Measurements from ENCODE around the gene TNFRSF1A. TPM values are rescaled to one million over a fixed set of nuclear protein-coding genes. Genes with fewer than 3 reads are reported as not detected.

TNFRSF1A gene
- total and polyA plus RNA-seq, 2 of the 13 experiments (the other 11 are each of a cell fraction or from before 2014, with no cell fraction given) = 41.5 to 61.2 TPM

GRCh38 chr12:6313326-6313940, 28.4 kb downstream of the TNFRSF1A start:
- BruUV-seq (replicated peaks) = no TSS peak
- no peaks in the 10 kb centered on the region for H3K9me3 ChIP-seq (ENCODE audit: low read length)
- TF ChIP-seq THRA (CRISPR knock-in tag; IDR thresholded peaks at IDR 0.05; ENCODE audit: borderline replicate concordance) = no peak
- TF ChIP-seq ZNF496 (CRISPR knock-in tag; IDR thresholded peaks at IDR 0.05; ENCODE audit: insufficient replicate concordance) = no peak
- no peak for TF ChIP-seq ZNF780A (CRISPR knock-in tag; IDR thresholded peaks at IDR 0.05)
- no peak for TF ChIP-seq GABPB1 (CRISPR knock-in tag; IDR thresholded peaks at IDR 0.05)
- TF ChIP-seq MXD4 (CRISPR knock-in tag; IDR thresholded peaks at IDR 0.05) = no peak
- no peak for TF ChIP-seq ARID3A (IDR thresholded peaks at IDR 0.05; ENCODE audit: low read depth, low read length)
- TF ChIP-seq BRF2 (CRISPR knock-in tag; IDR thresholded peaks at IDR 0.05) = no peak
- H3K4me2 ChIP-seq (ENCODE audit: low read depth, low read length) = no peak overlapping the region
- DNase-seq (ENCODE audit: low spot score) = no peak
- POLR2A ChIA-PET = interaction anchor here (0.7 to 2.5 kb wide), 3 partner anchors 19 to 138 kb away, joined by 3 to 8 read pairs (median 6); partner anchors contain the start of gene TAPBPL
- H4K20me1 ChIP-seq (ENCODE audit: insufficient read depth, low read length) = no peaks in the 10 kb centered on the region
- 97% methylated on average over 9 of the region's 14 CpGs for WGBS (ENCODE audit: low lambda C conversion rate)
- intact Hi-C loops (cut with micrococcal nuclease; ENCODE audit: unreplicated experiment) (no loop called here), in situ Hi-C loops (cut with HindIII; ENCODE audit: extremely low pct_ligation_motif_present, low pct_unique_long_range_greater_than_20kb) (no loop called here)
- peaks cover 44% of the 10 kb centered on the region for H3K4me1 ChIP-seq (ENCODE audit: insufficient read depth, low read length)
- ATAC-seq = no peak
- H3K79me2 ChIP-seq (ENCODE audit: insufficient read depth, low read length) = no peaks in the 10 kb centered on the region
- FAIRE-seq = no peak
- CTCF ChIA-PET (ENCODE audit: low intra/inter-chr PET ratio, low total read pairs) = no interaction called here
- H2AFZ ChIP-seq (ENCODE audit: low read length) = no peak overlapping the region
- H3K27ac ChIP-seq (ENCODE audit: extremely low read length, insufficient read depth, low read length) = no peak overlapping the region
- H3K4me3 ChIP-seq (replicated peaks in 1 of 3; ENCODE audit: insufficient read depth in 1 of 3, low read depth in 2 of 3, low read length in 3 of 3) = no peak overlapping the region
- H3K9ac ChIP-seq (ENCODE audit: insufficient read depth, low read depth, low read length) = no peak overlapping the region
- H3K36me3 ChIP-seq (replicated peaks in 1 of 2; ENCODE audit: control insufficient read depth in 1 of 2, insufficient read depth in 2 of 2, low read length in 2 of 2) = peaks cover 3 to 36% of the 10 kb centered on the region in 2 experiments; a peak in 4 of 5 replicates
- no peaks in the 10 kb centered on the region for H3K27me3 ChIP-seq (ENCODE audit: control insufficient read depth in 1 of 2, insufficient read depth in 2 of 2, low read length in 2 of 2)
